ENCODE measurements around the gene KAZN.

Gene KAZN

DNA sequence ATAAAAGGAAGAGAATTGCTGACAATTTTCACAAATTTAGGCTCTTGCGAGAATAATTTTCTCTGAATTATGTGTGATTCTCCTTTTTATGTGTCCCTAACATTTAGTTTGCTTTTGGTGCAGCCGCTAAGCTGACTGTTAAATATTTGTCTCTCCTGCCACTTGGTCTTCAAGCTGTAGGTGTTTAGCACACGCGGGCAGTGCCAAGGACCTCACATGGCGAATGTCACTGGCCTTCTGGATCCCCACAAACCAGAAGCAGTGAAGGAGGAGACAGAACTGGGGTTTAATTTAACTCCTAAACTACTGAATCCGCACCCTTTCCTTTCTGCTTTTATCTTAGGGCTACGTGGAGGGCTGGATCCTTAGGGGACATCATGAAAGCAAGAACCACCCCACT, 120.0 kb downstream of the KAZN start:
- DNase-seq, result no peak

DNA sequence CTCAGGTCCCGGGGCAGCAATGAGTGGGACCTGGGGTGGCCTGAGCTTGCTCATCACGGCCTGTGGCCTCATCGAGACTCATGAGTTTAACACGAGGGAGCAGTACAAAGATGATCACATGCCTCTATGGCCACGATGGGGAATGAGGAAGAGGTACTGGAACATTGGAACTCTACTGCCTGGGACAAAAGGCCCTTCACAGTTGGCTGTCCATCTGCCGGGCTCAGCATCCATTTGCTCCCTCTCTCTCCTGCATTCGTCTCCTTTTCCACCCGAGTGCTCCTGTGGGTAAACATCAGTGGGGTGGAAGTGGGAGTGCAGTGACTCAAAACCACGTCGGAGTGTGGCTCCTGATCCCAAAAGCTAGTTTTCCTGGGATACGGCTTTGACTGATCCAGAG, 124.9 kb downstream of the KAZN start:
- DNase-seq, result no peak

DNA sequence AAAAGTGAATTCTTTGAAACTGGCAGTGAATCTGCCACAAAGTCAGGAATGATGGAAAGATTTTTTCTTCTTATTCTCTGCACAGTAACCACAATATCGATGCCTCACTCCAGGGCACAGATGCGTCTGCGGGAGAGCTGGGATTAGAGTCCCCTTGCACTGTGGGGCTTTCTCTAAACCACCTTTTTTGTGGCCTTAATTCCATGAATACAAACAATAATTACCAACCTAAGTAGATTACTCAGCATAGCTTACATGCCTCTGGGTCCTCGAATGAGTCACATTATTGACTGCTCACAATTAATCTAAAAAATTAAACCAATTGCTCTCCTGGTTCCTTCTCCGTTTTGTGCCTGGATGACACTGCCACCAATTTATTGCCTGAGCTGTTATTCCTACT, 125.8 kb downstream of the KAZN start:
- DNase-seq, result no peak

DNA sequence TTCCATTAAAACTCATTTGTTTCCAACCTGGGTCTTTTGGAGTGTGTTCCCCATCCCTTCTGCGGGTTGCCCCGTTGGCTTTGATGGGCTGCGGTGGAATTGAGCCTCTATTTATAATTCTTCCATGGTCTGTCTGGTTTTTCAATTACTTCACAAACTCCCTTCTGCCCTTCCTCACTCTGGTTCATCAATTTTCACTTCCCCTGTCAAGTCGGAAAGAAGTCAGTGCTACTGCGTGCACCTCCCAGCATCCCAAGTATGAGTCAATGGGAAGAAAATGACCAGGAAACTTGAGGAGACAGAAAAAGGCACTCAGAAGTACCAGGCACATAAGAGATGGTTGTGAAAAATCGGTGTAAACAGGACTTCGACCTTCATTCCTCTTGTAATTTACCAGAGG, 126.2 kb downstream of the KAZN start:
- no peak for DNase-seq

DNA sequence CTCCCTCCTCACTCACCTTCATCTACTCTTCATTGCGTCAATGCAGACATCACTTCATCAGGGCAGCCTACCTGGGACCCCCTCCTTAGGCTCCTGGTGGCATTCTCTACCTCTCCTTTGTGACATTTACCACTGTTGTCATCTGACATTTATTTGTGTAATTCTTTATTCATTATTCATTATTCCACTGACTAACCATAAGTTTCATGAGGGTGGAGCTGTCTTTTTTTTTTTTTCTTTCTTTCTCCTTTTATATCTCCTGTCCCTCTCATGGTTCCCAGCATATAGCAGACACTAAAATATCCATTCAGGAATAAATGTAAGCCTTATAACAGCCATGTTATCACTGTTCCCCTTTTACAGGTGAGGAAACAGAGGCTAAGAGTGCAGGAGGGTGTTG, 126.8 kb downstream of the KAZN start:
- no peak for DNase-seq

DNA sequence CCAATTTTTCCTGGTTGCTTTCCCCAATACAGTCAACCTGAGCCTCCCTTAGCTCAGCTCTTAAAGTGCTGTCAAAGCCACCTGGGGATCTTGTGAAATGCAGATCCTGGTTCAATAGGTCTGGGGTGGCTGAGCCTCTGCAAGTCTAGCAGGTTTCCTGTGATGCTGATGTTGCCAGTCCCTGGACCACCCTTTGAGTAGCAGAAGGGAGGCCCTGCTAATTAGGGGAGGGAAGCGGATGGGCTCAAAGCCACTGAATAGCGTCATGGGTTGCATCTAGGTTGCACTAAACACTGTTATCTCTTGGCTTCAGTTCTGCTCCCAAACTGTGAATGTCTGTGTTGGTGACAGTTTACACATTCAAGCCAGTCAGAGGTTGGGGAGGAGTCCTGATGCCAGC, 127.2 kb downstream of the KAZN start:
- DNase-seq, result no peak

DNA sequence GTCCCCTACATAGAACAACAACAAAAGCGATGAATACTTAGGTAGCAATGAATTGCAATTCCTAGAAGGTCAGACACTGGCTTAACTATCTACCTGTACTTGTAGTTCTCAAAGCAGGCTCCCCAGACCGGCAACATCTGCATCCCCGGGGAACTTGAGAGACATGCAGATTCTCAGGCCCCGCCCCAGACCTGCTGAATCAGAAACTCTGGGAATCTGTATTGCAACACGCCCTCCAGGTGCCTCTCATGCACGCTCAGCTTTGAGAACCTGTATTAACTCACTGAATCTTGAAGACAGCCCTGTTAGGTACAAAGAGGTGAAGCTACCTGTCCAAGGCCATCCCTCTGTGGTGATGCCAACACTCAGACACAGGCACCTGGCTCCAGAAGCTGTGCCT, 128.1 kb downstream of the KAZN start:
- no peak for DNase-seq

DNA sequence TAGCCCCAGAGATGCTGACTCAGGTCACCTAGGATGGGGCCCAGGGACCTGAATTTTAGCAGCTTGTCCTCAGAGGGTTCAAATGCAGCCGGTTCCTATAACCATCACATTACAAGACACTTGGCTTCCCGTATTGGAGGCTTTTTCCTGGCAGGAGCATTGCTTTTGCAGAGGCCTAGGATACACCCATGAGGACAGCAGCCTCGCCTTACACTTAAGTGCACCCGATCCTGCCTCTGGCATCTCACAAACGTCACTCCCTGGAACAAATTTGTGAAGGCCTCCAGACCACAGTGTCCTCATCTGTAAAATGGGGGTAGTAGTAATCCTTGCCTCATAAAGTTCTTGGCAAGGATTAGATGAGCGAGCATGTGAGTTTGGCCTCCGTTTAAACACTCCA, 130.0 kb downstream of the KAZN start:
- DNase-seq, result no peak

DNA sequence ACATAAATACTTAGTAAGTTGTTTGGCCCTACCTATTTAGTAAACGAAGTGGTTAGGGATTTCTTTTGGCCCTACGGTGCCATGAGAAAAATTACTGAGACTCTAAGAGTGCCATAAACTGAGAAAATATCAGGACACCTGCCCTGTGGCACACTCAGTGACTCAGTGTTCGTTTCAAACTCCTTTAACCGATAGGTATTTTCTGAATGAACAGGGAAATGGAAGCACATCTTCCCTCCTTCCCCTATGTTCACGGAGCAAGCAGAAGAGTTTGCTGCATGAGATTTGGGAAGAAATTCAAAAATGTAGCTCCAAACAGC, 134.2 kb downstream of the KAZN start:
- DNase-seq, result no peak

DNA sequence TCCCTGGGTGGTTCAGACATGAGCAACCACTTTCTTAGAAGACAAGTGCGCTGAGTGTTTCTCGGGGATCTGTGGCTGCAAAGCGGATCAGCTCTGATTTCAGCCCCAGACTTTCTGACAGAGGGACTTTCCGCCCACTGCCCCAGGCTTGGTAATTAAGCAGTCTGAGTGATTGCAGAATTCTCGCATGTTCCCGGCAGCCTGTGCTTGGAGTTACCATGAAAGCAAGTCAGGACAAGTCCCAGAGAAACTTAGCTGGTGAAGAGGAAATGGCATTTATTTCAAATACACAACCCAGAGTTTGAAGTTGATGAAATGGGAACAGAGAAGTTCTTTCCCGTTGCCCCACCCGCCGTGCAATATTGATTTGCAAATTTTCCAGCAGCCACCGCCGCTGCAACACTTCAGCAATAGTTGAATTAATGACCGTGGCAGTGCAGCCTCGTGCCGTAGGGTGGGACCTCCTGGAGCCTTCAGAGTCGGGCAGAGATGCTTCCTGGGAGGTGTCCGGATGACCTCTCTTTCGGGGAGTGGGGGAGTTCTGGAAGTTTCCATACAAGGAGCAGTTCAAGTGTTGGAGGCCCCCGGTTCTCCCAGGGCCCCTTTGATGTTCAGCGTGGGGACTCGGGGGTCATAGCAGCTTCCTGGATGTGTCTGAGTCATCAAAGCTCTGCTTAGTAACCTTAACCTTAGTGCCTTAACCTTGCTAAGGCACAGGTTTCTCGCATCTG, 134.7 kb downstream of the KAZN start:
- DNase-seq, result no peak

DNA sequence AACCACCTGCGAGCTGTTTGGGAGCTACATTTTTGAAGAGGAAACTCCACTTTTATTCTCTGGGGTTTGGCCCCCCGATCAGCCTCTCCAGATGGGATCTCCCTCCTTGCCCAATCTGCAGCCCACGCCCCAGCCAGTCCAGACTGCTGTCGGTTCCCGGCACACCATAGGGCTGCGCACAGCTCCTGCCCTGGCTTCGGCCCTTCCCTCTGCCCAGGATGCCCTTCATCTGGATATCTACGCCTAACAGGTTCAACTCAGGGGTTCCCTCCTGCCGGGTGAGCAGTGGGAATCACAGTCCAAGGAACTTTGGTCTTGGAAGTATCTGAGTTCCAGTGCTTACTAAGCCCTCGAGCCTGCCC, 135.3 kb downstream of the KAZN start:
- DNase-seq, result no peak

DNA sequence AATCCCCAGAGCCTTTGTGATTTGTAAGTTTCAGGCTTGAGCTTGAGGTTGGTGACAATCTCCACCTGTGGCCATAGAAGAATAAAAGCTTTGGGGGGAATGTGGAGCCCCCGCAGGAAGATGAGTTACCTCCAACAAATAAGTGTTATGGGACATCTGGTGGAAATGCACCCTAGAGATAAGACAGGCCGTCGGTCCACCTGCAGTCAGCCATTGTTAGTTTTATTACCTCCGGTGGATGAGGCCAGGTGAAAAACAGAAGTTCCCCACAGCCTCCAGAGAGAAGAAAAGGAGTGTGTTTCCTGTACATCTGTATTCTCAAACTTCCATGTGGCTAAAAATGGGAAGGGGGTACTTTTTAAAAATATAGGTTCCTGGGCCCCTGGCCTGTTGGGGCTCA, 137.4 kb downstream of the KAZN start:
- no peak for DNase-seq

DNA sequence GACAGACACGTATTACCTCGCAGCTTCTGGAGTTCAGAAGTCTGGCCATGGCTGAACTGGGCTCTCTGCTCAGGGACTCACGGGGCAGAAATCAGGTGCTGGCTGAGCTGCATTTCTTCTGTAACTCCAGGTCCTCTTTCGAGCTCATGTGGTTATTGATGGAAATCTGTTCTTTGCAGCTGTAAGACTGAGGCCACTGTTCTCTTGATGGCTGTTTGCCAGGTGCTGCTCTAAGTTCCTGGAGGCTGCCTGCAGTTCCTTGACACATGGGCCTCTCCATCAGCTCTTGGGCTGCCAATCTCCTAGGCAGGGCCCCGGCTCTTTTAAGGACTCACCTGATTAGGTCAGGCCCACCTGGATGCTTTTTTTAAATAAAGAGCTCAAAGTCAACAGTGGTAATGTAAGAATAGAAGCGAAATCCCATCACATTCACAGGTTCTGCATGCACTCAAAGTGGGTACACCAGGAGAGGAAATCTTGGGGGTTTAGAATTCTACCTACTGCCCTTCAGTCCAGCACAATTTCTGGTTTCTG, 139.1 kb downstream of the KAZN start:
- DNase-seq, result no peak

DNA sequence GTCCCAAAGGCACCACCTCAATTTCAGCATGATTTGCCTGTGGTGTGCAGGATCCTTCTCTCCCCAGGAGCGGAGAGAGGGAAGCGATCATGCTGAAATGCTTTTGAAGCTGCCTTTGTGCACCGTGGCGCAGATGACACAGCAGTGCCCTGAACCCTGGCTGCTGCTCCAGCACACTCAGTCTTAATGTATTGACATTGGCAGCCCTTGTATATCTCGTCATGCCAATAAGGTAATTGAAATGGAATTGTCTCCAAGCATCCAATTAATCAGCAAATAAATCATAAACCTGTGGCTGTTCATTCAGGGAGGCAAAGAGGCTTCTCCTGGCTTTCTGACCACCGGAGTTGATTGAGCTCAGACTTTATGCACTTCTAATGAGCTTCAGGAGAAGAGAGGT, 139.8 kb downstream of the KAZN start:
- DNase-seq, result no peak

DNA sequence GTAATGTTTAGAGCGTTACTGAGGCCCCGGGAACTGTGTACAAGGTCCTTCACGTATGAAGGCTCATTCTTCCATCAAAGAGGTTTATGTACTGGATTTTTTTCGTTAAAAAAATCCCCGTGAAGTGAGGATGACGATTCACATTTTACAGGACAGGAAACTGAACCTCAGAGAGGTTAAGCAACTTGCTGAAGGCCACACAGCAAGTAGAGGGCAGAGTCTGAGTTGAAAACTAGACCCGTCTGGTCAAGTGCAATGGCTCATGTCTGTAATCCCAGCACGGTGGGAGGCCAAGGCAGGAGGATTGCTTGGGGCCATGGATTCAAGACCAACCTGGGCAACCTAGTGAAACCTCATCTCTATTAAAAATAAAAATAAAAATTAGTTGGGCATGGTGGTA, 140.2 kb downstream of the KAZN start:
- DNase-seq, result no peak

DNA sequence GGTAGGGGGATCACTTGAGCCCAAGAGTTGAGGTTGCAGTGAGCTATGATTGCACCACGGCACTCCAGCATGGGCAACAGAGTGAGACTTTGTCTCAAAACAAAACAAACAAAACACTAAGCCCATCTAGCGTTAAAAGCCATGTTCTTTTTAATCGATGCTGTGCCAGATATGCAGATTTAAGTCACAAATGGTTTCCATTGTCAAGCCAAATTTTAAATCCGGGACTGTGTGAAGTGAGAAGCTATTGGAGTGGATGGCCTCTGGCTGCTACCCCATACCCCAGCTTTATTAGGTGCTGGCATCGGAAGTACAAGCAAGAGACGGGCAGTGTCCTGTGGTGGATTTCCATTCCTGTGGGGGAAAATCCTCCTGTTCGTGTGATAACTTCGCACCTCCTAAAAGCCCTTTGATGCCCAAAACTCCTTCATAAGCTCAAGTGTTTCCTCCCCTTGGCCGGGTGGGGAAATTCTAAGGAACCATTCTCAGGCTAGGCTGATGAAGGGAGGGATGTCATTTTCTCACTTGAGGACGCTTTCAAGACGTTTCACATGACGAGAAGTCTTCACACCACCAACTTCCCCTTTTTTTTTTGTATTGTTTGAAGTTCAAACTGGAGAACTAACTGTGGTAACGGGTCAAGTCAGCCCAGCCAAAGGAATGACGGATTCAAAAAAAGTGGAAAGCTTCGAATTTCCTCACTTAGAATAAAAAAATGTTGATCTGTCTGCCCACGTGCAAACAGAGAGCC, 140.8 kb downstream of the KAZN start:
- no peak for DNase-seq

DNA sequence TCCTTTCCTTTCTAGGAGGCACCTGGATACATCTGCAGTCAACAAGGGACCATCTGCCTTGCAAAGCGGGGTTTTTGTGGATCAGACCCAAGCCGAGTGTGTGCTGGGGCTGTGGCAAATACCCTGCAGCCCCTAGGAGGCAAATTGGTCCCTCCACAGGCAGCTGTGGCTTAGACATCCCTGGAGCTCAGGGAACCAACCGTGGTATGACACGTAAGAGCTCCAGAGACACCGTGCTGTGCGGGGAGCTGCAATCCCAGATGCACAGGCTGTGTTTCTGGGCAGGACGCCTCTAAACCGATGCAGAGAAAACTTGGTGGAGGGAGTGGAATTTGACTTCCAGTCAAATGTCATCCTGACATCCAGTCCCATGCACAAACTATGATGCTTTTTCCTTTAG, 141.5 kb downstream of the KAZN start:
- DNase-seq, result no peak

DNA sequence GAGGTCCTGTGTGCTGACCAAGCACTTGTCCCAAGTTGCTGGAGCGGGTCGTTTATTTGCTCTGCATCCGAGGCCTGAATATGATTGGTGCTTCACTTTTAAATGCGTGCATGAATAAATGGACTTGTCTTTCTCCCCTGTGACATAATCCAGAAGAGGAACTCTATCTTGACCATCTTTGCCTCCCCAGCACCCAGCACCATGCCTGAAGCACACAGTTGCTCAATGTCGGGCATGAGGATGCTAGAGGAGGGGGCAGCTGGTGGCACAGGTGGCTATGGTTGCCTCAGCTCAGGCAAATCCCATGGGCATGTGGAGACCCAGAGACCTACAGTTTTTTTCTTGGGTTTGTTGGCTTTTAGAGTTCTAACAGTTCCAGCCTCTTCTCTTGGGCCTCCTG, 142.6 kb downstream of the KAZN start:
- DNase-seq, result no peak

DNA sequence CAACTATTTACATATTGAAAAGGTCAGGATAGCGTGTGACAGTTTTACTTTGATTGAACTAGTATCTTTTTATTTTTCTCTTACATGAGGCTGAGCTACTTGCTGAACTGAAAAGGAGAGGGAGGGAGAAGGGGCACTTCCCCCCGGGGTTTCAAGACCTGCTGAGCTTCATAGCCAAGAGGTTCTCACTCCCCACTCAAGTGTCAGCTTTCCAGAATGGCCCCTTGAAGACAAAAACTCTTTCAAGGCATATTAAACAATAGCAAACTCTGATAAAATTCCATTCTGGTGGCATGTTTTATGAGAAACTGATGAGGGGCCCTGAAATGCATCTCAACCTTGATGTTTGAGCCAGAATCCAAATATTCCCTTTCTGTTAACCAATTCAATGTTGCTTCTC, 143.0 kb downstream of the KAZN start:
- DNase-seq, result no peak

DNA sequence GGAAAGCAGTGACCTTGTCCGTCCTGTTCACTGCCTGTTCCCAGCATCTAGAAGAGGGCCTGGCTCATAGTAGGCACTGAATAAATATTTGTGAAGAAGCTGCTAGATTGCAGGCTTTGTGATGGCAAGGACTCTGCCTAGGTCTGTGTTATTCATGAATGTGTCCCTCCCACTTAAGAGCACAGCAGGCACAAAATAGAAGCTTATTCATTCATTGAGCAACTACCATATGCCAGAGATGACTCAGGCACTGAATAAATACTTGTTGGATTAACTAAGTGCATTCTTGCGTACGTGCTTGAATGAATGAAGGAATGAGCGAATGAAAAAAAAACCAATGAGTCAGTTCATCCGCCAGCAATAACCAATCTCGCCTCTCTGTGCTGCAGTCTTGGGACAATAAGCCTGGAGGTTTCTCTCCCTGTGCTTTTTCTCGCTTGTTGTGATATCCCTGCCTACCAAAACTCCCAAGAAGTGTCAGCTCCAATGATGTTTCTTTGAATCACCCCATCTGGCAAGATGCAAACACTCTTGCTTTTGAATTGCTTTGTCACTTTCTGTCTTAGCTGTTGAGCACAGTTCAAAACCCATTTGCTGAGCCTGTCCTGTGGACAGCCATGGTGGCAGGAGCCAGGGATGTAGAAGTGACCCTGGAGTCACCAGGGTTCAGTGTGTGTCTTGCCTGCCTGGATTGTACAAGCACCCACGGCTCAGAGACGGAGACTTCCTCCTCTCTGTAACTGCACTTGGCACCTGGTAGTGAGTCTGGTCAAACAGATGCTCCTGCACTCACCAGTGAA, 143.9 kb downstream of the KAZN start:
- DNase-seq, result no peak

DNA sequence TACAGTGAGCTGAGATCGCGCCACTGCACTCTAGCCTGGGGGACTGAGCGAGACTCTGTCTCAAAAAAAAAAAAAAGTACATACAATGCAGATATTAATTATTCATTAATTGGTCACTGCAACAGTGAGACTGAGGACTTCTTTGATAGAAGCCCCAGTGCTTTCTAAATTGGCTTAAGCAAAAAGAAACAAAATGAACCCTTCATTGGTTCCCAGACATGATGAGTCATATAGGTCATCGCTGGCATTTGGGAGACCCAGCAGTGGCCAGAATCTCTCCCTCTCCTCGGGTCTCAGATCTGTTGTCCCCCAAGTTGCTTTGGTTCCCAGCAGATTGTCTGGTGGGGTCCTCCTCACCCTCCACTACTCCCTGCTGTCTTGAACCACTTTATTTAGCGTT, 144.9 kb downstream of the KAZN start:
- no peak for DNase-seq

DNA sequence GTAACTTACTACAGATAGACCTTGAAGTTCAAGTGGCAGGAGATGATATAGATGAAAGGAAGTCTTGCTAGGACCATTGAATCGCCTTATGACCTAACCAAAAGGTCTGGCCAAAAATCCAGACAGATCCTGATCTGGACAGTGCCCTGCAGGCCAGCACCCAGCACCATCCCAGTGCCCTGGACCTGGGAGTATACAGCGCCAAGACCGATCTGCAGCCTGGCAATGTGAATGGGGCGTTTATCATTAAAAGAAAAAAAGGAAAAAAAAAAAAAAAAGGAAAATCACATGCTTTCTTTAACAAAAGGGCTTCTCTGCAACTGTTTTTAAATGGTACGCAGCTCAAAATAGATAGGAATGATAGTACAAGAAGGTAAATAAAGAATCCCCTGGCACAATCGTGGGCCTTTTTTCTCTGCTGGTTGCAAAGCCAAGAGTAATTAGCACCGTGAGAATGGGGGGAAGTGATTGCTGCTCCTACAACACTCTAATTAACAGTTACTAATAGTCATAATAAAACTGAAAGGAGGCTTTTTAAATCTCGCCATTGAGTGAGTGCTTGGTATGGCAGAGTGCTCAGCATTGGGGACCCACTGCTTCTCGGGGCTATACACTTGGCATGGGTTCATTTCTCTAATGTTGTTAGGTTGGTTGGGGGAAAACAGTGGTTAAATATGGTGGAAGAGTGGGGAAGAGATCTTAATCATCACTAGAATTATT, 146.7 kb downstream of the KAZN start:
- no peak for DNase-seq

DNA sequence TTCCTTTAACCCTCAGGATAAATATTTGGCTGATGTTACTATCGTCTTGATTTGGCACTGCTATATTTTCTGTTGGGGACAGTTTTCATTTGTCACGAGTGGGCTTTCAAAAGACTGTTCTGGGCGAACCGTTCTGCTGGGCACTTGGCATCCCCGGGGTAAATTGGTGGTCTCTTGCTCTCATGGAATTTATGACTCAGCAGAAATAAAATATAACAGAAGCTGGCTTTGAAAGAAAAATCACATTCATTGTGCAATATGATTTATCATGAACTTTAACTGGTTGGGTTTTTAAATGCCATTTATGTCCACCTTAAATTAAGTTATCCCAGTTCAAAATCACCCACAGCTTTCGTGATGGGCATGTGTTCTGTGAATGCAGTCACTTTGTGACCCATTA, 147.3 kb downstream of the KAZN start:
- DNase-seq, result no peak

Data from KG1 (cell line).